Urinary bladder (tissue), 4 donors: Measurements from ENCODE around the gene MLLT3. TPM values are rescaled to one million over a fixed set of nuclear protein-coding genes. Genes with fewer than 3 reads are reported as not detected.

ENCODE experiments used
- DNase-seq: peaks from one replicate; pipeline ENCODE4 v3.0.0-alpha.2; 2015; ENCODE audit errors: extremely low spot score
- H3K27ac ChIP-seq: one replicate; pipeline ENCODE4 v1.5.1; 2013; ENCODE audit warnings: low read depth, mild to moderate bottlenecking, moderate library complexity
- H3K36me3 ChIP-seq: one replicate; pipeline ENCODE4 v1.6.1; 2013; ENCODE audit warnings: mild to moderate bottlenecking, moderate library complexity; ENCODE audit not compliant: insufficient read depth
- H3K4me1 ChIP-seq: one replicate; pipeline ENCODE4 v1.6.1; 2013; ENCODE audit warnings: mild to moderate bottlenecking, moderate library complexity; ENCODE audit not compliant: insufficient read depth
- H3K4me3 ChIP-seq: one replicate; pipeline ENCODE4 v1.5.1; 2013; ENCODE audit warnings: low read depth, low read length
- WGBS: extraction: QIAGEN DNeasy Blood & Tissue Kit; methylation state at CpG from one replicate; pipeline ENCODE4 v1.1.7; 2013; 5-methylcytosine and 5-hydroxymethylcytosine counted together
- polyA plus RNA-seq: library from polyadenylated mRNA; stranded (reverse); fragments of 200-250 nt; gene quantifications from one replicate; pipeline ENCODE4 v1.2.3, GENCODE V29; 2013
- total RNA-seq: library from RNA; depleted of rRNA; stranded (reverse); fragments of >200 nt; gene quantifications from one replicate; pipeline ENCODE4 v1.2.3, GENCODE V29; 2014
- donor health status: healthy with polysubstance abuse.
- donor health status: healthy.

Gene MLLT3
- total and polyA plus RNA-seq, 2 donors: 14.5 to 39.4 TPM

DNA sequence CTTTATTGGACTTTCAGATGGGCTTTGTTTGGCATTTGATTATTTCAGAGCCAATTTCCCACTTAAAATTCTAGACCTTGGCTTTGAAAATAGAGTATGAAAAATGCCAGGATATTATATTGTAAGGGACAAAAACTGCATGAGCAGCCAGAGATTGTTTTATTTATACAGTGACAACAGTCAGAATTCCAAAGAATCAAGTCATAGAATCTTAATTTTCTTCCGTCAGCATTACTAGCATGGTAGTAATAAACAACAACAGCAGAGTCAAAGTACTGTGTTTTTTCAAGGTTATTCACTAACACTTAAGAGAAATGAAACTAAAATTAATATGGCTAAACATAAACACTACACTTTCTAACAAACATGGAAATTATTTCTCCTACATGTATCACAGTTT is 52.2 kb downstream of the MLLT3 start:
- Histone ChIP-seq H3K36me3 (no peaks in the 10 kb centered on the region), H3K4me3 (no peak overlapping the region), H3K27ac (no peak overlapping the region), H3K4me1 (peaks cover 3% of the 10 kb centered on the region)
- no peak for DNase-seq
- 31% methylated on average over 1 of the region's 1 CpG for WGBS

- Histone ChIP-seq H3K27ac (no peak overlapping the region), H3K4me3 (no peak overlapping the region), H3K36me3 (no peaks in the 10 kb centered on the region), H3K4me1 (peaks cover 3% of the 10 kb centered on the region)
- WGBS: 78% methylated on average over 5 of the region's 5 CpGs
- no peak for DNase-seq
These were observed 52.8 kb downstream of the MLLT3 start for GRCh38 chr9:20569525-20569924.

- Histone ChIP-seq H3K27ac (no peak overlapping the region), H3K4me3 (no peak overlapping the region), H3K4me1 (peaks cover 3% of the 10 kb centered on the region), H3K36me3 (no peaks in the 10 kb centered on the region)
- no peak for DNase-seq
These were observed 53.9 kb downstream of the MLLT3 start for GRCh38 chr9:20568400-20568799.

- DNase-seq: no peak
- 87% methylated on average over 4 of the region's 4 CpGs for WGBS
- Histone ChIP-seq H3K27ac (no peak overlapping the region), H3K36me3 (no peaks in the 10 kb centered on the region), H3K4me1 (peaks cover 3% of the 10 kb centered on the region), H3K4me3 (no peak overlapping the region)
These were observed 55.9 kb downstream of the MLLT3 start for GRCh38 chr9:20566401-20566800.

DNA sequence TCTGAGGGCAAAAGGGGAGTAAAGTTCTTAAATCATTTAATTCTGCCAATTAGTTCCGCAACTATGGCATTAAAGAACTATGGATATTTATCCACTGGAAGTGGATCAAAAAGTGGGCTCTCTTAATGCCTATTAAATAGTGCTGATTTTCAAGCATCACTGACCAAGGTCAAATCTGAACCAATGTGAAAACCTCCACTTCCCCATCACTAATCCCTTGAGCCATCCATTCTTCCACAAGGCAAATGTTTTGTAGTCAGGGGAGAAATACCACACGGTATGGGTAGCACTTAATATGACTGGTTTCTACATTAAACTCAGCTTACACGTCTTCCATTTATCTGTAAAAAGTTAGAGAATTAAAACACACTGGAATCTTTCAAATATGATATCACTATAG is 57.6 kb downstream of the MLLT3 start:
- no peak for DNase-seq
- H3K4me1 ChIP-seq: peaks cover 1% of the 10 kb centered on the region
- no peak overlapping the region for H3K4me3 ChIP-seq
- H3K27ac ChIP-seq: no peak overlapping the region
- no peaks in the 10 kb centered on the region for H3K36me3 ChIP-seq
- 84% methylated on average over 3 of the region's 3 CpGs for WGBS

- no peak overlapping the region for H3K27ac ChIP-seq
These were observed 58.4 kb downstream of the MLLT3 start for GRCh38 chr9:20563917-20564316.

DNA sequence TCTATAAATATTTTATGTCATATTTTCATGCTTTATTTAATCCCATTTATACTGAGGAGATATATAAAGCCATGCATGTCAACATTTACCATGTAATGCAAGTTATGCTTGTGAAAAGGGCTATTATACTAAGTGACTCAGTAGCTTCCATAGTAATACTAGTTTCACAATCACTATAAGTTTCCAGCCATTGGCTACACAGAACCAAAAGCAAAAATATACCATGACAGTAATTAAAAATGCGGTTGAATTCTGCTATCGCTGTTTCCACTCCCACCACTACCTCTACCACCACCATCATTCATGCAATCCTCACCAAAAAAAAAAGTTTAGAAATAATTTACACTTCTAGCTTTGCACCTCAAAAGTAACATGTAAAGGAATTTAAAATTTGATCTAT is 60.2 kb downstream of the MLLT3 start:
- H3K36me3 ChIP-seq: no peaks in the 10 kb centered on the region
- no peak for DNase-seq
- no peak overlapping the region for H3K27ac ChIP-seq
- 92% methylated on average over 2 of the region's 2 CpGs for WGBS
- H3K4me1 ChIP-seq: no peaks in the 10 kb centered on the region
- H3K4me3 ChIP-seq: no peak overlapping the region

More at GRCh38 chr9:20563917-20564316, 58.4 kb downstream of the MLLT3 start:
- no peak for DNase-seq
- Histone ChIP-seq H3K4me3 (no peak overlapping the region), H3K4me1 (no peaks in the 10 kb centered on the region), H3K36me3 (no peaks in the 10 kb centered on the region)
- 23% methylated on average over 1 of the region's 1 CpG for WGBS

GRCh38 chr9:20561531-20561930 is 60.8 kb downstream of the MLLT3 start:
- Histone ChIP-seq H3K27ac (no peak overlapping the region), H3K4me1 (no peaks in the 10 kb centered on the region), H3K36me3 (no peaks in the 10 kb centered on the region), H3K4me3 (no peak overlapping the region)
- WGBS: 60% methylated on average over 3 of the region's 3 CpGs
- no peak for DNase-seq

- 32% methylated on average over 1 of the region's 1 CpG for WGBS
- Histone ChIP-seq H3K36me3 (no peaks in the 10 kb centered on the region), H3K4me1 (no peaks in the 10 kb centered on the region), H3K27ac (no peak overlapping the region), H3K4me3 (no peak overlapping the region)
- DNase-seq: no peak
These were observed 62.9 kb downstream of the MLLT3 start for GRCh38 chr9:20559231-20559890.

GRCh38 chr9:20558566-20559016 is 63.7 kb downstream of the MLLT3 start:
- no peak for DNase-seq
- 27% methylated on average over 2 of the region's 2 CpGs for WGBS
- no peak overlapping the region for H3K27ac ChIP-seq
- H3K4me3 ChIP-seq: no peak overlapping the region
- H3K36me3 ChIP-seq: no peaks in the 10 kb centered on the region
- no peaks in the 10 kb centered on the region for H3K4me1 ChIP-seq

GRCh38 chr9:20557890-20558565 is 64.3 kb downstream of the MLLT3 start:
- no peak for DNase-seq
- Histone ChIP-seq H3K4me1 (no peaks in the 10 kb centered on the region), H3K4me3 (no peak overlapping the region), H3K36me3 (no peaks in the 10 kb centered on the region), H3K27ac (no peak overlapping the region)
- WGBS: 42% methylated on average over 5 of the region's 5 CpGs

GRCh38 chr9:20557285-20557684 is 65.0 kb downstream of the MLLT3 start:
- no peaks in the 10 kb centered on the region for H3K4me1 ChIP-seq
- WGBS: 96% methylated on average over 1 of the region's 1 CpG
- no peak for DNase-seq
- H3K4me3 ChIP-seq: no peak overlapping the region
- H3K27ac ChIP-seq: no peak overlapping the region
- H3K36me3 ChIP-seq: no peaks in the 10 kb centered on the region

DNA sequence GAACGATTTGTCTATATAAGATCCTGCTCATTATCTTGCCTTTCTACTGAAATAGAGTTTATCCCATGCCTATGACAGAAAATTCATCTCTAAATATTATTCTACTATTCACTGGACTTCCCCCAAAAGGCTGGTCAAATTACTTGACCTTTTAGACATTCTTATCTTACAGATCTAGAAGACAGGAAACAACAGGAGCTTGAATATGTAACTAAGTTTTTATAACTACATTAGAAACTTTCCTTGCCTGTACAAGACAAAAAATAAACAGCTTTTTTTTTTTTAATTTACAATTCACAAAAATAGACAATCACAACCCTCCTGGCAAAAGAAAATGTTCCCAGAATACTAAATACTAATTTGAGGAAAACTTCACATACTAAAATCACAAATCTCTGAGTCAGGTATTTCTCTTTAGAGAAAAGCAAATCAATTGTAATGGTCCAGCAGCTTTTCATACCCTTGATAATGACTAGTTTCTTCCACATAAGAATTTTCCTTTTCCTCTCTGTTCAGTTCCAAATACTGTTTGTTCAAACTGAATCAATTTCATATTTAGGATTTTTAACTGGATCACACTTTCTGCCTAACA is 68.6 kb downstream of the MLLT3 start:
- Histone ChIP-seq H3K36me3 (no peaks in the 10 kb centered on the region), H3K27ac (no peak overlapping the region), H3K4me1 (no peaks in the 10 kb centered on the region)

DNA sequence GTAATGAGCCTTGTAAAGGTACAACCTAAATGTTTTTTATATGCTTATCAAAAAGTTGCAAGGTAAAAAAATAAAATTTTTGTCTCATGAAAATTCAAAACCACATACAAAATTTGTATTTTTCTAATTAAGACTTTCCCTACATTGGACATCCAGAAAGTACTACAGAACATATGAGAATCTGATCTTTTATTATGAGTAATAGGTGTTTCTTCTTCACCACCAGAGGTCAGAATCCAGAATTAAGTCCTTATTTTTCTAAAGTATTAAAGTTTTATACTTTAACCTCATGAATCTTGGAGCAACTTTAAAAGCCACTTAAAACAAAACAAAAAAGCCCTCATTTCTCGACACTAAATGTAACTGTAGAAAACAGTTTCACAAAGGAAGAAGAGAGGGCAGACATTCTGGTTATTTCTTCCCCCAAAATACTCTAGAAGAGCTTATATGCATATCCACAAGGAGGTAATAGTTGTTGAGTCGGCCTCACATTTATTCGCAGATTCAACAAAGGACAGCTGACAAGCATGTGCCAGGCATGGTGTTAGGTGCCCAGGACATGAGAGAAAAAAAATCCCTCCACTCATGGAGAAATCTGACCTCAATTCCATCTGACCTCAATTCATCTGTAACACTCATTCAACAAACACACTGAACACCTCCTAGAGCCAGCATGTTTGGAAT is 69.3 kb downstream of the MLLT3 start:
- no peak overlapping the region for H3K4me3 ChIP-seq
- DNase-seq: no peak
- 69% methylated on average over 3 of the region's 3 CpGs for WGBS
- H3K27ac ChIP-seq: no peak overlapping the region
- H3K4me1 ChIP-seq: no peaks in the 10 kb centered on the region
- H3K36me3 ChIP-seq: no peaks in the 10 kb centered on the region

More for the DNA sequence above, 68.6 kb downstream of the MLLT3 start:
- no peak overlapping the region for H3K4me3 ChIP-seq
- 30% methylated on average over 1 of the region's 1 CpG for WGBS
- DNase-seq: no peak
